Measurements from ENCODE around the gene NABP1. TPM values are rescaled to one million over a fixed set of nuclear protein-coding genes. Genes with fewer than 3 reads are reported as not detected.
A peak's percentile ranks its signal among the peaks of the same experiment; 100 is the strongest.

The NABP1 gene
- total and polyA plus RNA-seq, 10 of the 15 experiments (the other 5 are each of a cell fraction or from before 2014, with no cell fraction given), result 22.9 to 65.7 (median 39.9) TPM

GRCh38 chr2:191688934-191689695, 11.2 kb downstream of the NABP1 start:
- no peak overlapping the region for H3K27ac ChIP-seq (ENCODE audit: control insufficient read depth, insufficient read depth)
- intact Hi-C loops (cut with micrococcal nuclease; ENCODE audit: unreplicated experiment), result no loop called here

More at GRCh38 chr2:191688934-191689695, 11.2 kb downstream of the NABP1 start:
- Histone ChIP-seq H3K4me1 (ENCODE audit: control insufficient read depth, insufficient read depth, low read length) (no peaks in the 10 kb centered on the region), H3K9me3 (replicated peaks; ENCODE audit: control insufficient read depth, insufficient read depth, low read length) (no peaks in the 10 kb centered on the region), H3K36me3 (ENCODE audit: control insufficient read depth in 2 of 2, insufficient read depth in 2 of 2, low read length in 1 of 2) (peaks cover 3 to 19% of the 10 kb centered on the region in 2 experiments; a peak in 3 of 4 replicates), H3K4me2 (ENCODE audit: control insufficient read depth, insufficient read depth) (no peak overlapping the region), H3K79me2 (ENCODE audit: control insufficient read depth, insufficient read depth, low read length) (no peaks in the 10 kb centered on the region), H3K9ac (ENCODE audit: control insufficient read depth, insufficient read depth, low read length) (no peak overlapping the region), H4K20me1 (ENCODE audit: control insufficient read depth, insufficient read depth) (no peaks in the 10 kb centered on the region), H3K27me3 (replicated peaks in 1 of 2; ENCODE audit: control insufficient read depth in 2 of 2, insufficient read depth in 2 of 2, low read length in 1 of 2) (no peaks in the 10 kb centered on the region), H2AFZ (ENCODE audit: control insufficient read depth, low read depth, low read length) (no peak overlapping the region), H3K4me3 (no peak overlapping the region)
- no TSS peak for BruUV-seq (replicated peaks)
- DNase-seq (ENCODE audit: low read depth, low spot score) (no peak), ATAC-seq (peak; percentile 37), FAIRE-seq (no peak)
- RAD21 ChIA-PET (ENCODE audit: unreplicated experiment), result interaction anchor here (0.8 to 2.4 kb wide), 4 partner anchors 9 to 123 kb away, joined by 3 to 16 read pairs (median 6); no protein-coding TSS in a partner anchor
- SMC1A ChIA-PET (ENCODE audit: uncharacterized antibody, unreplicated experiment), result interaction anchor here (0.6 to 2.8 kb wide), 10 partner anchors 8 to 121 kb away, joined by 3 to 27 read pairs (median 4); partner anchors contain the start of gene NABP1
- CTCF ChIA-PET, result interaction anchor here (0.9 to 6.4 kb wide), 4 partner anchors 21 to 637 kb away, joined by 3 to 112 read pairs (median 6); no protein-coding TSS in a partner anchor
- POLR2A ChIA-PET, result interaction anchor here (0.7 to 0.8 kb wide), 2 partner anchors 11 to 426 kb away, joined by 3 to 4 read pairs; partner anchors contain the start of gene NABP1
- 97% methylated on average over 2 of the region's 2 CpGs for WGBS (ENCODE audit: insufficient coverage, insufficient replicate concordance, low lambda C conversion rate, missing lambda C conversion rate)
- in situ Hi-C loops (cut with MboI), result no loop called here
- 0 out of 2 replicates have a peak, but pooled peaks have one; percentile 10 for TF ChIP-seq CBFB (IDR thresholded peaks at IDR 0.05; ENCODE audit: low read depth)
- no peak for TF ChIP-seq USF2 (IDR thresholded peaks at IDR 0.05; ENCODE audit: borderline replicate concordance, low read depth, low read length)
